GM18505 (cell line): ENCODE measurements around the gene NEIL3.

Experiments used
- ATAC-seq: cut with Tn5 transposase; IDR thresholded peaks from one replicate; pipeline ENCODE4 v1.9.1; 2021; ENCODE audit not compliant: unreplicated experiment
- POLR2A ChIP-seq: IDR thresholded peaks from 4 replicates; pipeline ENCODE4 v1.6.1; 2011; ENCODE audit warnings: borderline replicate concordance; ENCODE audit not compliant: insufficient read depth, insufficient read length; ENCODE audit errors: extremely low read depth

The NEIL3 gene

GRCh38 chr4:177400030-177400429, 90.4 kb downstream of the NEIL3 start:
- no peak for ATAC-seq
- no peak for TF ChIP-seq POLR2A

GRCh38 chr4:177401658-177402273, 92.1 kb downstream of the NEIL3 start:
- TF ChIP-seq POLR2A: no peak

GRCh38 chr4:177403746-177404145, 94.1 kb downstream of the NEIL3 start:
- no peak for ATAC-seq

More at GRCh38 chr4:177401658-177402273, 92.1 kb downstream of the NEIL3 start:
- no peak for ATAC-seq

GRCh38 chr4:177404342-177404741, 94.7 kb downstream of the NEIL3 start:
- ATAC-seq: no peak
- no peak for TF ChIP-seq POLR2A

More at GRCh38 chr4:177403746-177404145, 94.1 kb downstream of the NEIL3 start:
- no peak for TF ChIP-seq POLR2A

GRCh38 chr4:177404986-177405385, 95.3 kb downstream of the NEIL3 start:
- no peak for TF ChIP-seq POLR2A
- ATAC-seq: no peak

- ATAC-seq: no peak
- no peak for TF ChIP-seq POLR2A
Measured at GRCh38 chr4:177405508-177405907, 95.8 kb downstream of the NEIL3 start.

- no peak for ATAC-seq
- TF ChIP-seq POLR2A: no peak
Measured at GRCh38 chr4:177408023-177408422, 98.3 kb downstream of the NEIL3 start.

- ATAC-seq: no peak
- no peak for TF ChIP-seq POLR2A
Measured at GRCh38 chr4:177410566-177410965, 100.9 kb downstream of the NEIL3 start.

- no peak for TF ChIP-seq POLR2A
Measured at GRCh38 chr4:177411996-177412395, 102.3 kb downstream of the NEIL3 start.

More at GRCh38 chr4:177411996-177412395, 102.3 kb downstream of the NEIL3 start:
- ATAC-seq: no peak
